ENCODE results near the gene RUFY2.
A peak's percentile ranks its signal among the peaks of the same experiment; 100 is the strongest.

Gene RUFY2

GRCh38 chr10:68406815-68407548 is at the start of gene RUFY2:
Gene RUFY2 (minus strand): TSS chr10:68407277. CDS start chr10:68407189, 88 bp downstream.
- DNase-seq (ENCODE audit: low read depth in 2 of 2), result peak; percentile 50 to 55

- peak; percentile 44 to 45 for DNase-seq (ENCODE audit: low read depth in 2 of 2)
Observed at GRCh38 chr10:68449698-68450097, 42.6 kb upstream of the RUFY2 start.

GRCh38 chr10:68446179-68446578 is 39.1 kb upstream of the RUFY2 start:
- DNase-seq (ENCODE audit: low read depth in 2 of 2), result no peak

GRCh38 chr10:68442971-68443370 is 35.9 kb upstream of the RUFY2 start:
- no peak for DNase-seq (ENCODE audit: low read depth in 2 of 2)

- no peak for DNase-seq (ENCODE audit: low read depth in 2 of 2)
Observed at GRCh38 chr10:68440898-68441297, 33.8 kb upstream of the RUFY2 start.

- DNase-seq (ENCODE audit: low read depth in 2 of 2), result no peak
Observed at GRCh38 chr10:68435803-68436202, 28.7 kb upstream of the RUFY2 start.

DNA sequence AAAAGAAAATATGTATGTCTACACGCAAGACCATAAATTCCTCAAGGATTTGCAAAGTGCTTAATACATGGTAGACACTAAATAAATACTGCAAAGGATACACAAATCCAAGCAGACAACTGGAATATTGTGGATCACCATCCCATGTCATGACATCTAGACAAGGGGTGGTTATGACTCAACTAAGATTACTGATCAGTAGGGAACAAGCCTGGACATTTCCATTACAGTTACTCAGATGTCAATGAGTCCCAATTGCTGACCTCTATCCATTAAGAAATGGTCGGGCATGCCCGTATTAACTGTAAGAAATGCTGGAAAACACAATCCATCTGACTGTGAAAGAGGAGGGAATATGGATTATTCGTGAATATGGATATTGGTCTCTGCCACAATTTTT is 27.6 kb upstream of the RUFY2 start:
- no peak for DNase-seq (ENCODE audit: low read depth in 2 of 2)

GRCh38 chr10:68428396-68429104 is 21.5 kb upstream of the RUFY2 start:
- DNase-seq (ENCODE audit: low read depth in 2 of 2), result no peak

GRCh38 chr10:68424454-68425014 is 17.5 kb upstream of the RUFY2 start:
- no peak for DNase-seq (ENCODE audit: low read depth in 2 of 2)

GRCh38 chr10:68423522-68423921 is 16.4 kb upstream of the RUFY2 start:
- DNase-seq (ENCODE audit: low read depth in 2 of 2), result no peak

DNA sequence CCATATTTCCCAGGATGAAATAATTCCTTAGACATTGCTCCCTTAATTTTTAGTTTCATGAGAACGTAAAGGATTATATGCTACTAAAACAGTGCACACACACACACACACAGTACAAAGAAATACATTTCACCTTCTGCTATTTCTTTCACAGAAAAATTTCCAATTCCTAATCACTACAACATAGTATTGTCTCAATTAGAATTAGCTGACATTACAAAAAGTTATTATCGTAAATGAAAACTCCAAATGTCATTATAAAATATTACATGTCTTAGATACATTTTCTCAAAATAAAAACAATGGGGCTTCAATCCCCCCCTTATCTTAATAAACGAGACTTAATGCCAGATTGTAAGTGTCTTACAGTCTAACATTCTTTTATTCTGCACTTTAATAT is 12.3 kb upstream of the RUFY2 start:
- DNase-seq (ENCODE audit: low read depth in 2 of 2), result no peak

DNA sequence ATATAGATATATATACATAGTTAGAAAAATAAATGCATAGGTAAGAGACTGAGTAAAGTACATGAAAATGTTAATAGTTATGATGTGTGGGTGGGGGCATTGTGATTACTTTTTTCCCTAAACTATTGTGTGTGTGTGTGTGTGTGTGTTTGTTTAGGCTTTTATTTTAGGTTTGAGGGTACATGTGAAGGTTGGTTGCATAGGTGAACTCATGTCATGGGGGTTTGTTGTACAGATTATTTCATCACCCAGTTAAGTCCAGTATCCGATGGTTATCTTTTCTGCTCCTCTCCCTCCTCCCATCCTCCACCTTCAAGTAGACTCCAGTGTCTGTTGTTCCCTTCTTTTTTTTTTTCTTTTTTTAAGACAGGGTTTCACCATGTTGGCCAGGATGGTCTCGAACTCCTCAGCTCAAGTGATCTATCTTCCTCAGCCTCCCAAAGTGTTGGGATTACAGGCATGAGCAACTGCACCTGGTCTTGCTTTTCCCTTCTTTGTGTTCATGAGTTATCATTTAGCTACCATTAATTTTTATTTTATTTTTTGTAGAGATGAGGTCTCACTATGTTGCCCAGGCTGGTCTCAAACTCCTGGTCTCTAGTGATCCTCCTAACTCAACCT is 1.9 kb upstream of the RUFY2 start:
- no peak for DNase-seq (ENCODE audit: low read depth in 2 of 2)

DNA sequence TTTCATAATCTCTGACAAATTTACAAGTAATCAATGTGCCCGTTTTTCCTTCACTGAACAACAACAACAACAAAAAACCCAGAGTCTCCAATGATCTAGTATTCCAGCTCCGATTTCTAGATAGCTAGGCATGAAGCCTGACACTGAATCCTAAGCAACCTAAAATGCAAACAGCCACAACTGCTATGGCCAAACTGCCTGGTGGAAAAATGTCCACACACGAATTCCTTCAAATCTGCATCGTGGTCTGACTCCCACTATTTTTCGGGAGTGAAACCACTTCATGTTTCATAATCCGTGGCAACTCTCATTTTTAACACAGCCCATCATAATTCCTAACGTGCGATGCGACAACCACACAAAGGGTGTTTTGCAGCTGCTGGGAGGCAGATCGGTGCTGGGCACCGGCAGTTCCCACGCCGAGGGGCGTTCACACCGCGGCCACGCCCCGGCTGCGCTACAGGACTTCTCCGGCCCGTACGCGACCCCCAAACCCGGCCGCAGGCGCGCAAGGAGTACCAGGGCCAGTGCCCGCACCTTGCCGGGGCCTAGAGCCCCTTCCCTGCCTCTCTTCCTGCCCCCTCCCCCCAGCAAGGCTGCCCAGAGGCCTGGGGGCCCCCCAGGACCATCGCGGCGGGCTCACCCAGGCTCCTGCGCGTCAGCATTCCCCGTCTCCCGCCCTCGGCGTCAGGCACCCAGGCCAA is 814 bp downstream of the RUFY2 start:
- DNase-seq (ENCODE audit: low read depth in 2 of 2), result peak; percentile 23 to 29

DNA sequence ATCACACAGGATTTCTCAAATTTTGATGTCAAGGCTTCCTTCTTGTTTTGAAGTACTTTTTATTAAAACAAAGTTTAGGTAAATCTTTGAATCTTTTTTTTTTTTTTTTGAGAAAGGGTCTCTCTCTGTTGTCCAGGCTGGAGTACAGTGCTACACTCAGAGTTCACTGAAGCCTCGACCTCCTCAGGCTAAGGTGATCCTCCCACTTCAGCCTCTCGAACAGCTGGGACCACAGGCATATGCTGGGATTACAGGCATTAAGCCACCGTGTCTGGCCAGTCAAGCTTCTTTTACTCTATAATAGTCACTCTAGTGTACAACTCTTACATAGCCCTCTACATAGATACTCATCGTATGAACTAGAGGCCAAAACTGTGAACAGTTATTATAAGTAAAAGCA is 3.4 kb downstream of the RUFY2 start:
- DNase-seq (ENCODE audit: low read depth in 2 of 2), result no peak

GRCh38 chr10:68402276-68402675 is 4.8 kb downstream of the RUFY2 start:
- DNase-seq (ENCODE audit: low read depth in 2 of 2), result no peak

DNA sequence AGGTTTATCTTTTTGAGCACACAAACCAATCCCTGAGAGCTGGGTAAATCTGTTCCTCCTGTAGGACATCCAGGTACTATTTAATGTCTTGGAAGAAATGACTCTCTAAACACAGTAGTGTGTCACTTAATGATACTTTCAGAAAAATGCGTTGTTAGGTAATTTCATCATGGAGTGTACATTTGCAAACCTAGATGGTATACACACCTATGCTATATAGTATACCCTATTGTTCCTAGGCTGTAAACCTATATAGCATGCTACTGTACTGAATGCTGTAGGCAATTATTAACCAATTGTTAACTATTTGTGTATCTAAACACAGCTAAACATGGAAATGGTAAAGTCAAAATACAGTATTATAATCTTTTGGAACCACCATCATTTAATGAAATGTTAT is 10.1 kb downstream of the RUFY2 start:
- no peak for DNase-seq (ENCODE audit: low read depth in 2 of 2)

GRCh38 chr10:68385740-68386139 is 21.3 kb downstream of the RUFY2 start:
- DNase-seq (ENCODE audit: low read depth in 2 of 2), result no peak

- no peak for DNase-seq (ENCODE audit: low read depth in 2 of 2)
Observed at GRCh38 chr10:68371604-68372003, 35.5 kb downstream of the RUFY2 start.

GRCh38 chr10:68367121-68367520 is 40.0 kb downstream of the RUFY2 start:
- DNase-seq (ENCODE audit: low read depth in 2 of 2), result no peak

- DNase-seq (ENCODE audit: low read depth in 2 of 2), result no peak
Observed at GRCh38 chr10:68366600-68366999, 40.5 kb downstream of the RUFY2 start.

- no peak for DNase-seq (ENCODE audit: low read depth in 2 of 2)
Observed at GRCh38 chr10:68365611-68366010, 41.5 kb downstream of the RUFY2 start.
